ENCODE data around the gene PGM5.

PGM5 gene

DNA sequence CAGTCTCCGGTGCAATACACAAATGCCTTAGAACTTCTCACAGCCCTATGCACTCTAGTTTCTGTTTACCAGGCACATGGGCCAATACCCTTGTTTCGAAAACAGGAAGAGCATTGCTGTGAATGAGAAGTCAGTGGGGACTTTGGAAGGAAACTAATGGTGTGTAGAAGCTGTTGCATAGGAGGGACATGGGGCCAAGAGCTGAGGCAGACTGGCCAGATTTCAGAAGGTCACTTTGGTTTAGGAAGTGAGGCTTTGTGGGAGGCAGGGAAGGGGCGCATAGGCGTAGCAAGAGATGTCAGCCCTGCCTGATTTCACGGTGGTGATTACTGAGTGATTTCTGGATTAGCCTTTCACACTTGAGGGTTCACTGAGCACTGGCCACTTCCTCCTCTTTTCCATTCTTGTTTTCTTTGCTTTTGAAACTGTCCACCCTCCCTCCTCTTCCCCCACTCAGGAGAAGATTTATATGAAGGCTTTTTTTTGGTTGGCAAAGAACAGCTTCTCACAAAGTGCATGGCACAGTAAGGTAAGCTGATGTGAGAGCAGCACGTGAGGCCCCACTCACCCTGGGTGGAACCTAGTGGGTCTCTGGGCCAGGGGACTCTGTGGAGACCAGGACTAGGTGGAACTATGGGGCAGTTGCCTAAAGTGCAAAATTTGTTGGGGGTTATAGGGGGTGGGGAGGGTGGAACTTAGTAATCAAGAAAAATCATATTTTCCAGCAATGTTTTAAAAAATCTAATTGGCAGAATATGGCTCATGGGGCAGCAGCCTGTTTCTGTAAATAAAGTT, 190.4 kb downstream of the PGM5 start:
- no peak for TF ChIP-seq TCF12 (IDR thresholded peaks at IDR 0.05; ENCODE audit: low read depth)
- TF ChIP-seq, protein P1, sequence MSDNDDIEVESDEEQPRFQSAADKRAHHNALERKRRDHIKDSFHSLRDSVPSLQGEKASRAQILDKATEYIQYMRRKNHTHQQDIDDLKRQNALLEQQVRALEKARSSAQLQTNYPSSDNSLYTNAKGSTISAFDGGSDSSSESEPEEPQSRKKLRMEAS (IDR thresholded peaks at IDR 0.05), result no peak
- no peak for TF ChIP-seq ZBTB7A (IDR thresholded peaks at IDR 0.05; ENCODE audit: low read depth)
- TF ChIP-seq EGR1 (IDR thresholded peaks at IDR 0.05), result no peak
- no peak for TF ChIP-seq EP300 (IDR thresholded peaks at IDR 0.05; ENCODE audit: borderline replicate concordance)
- TF ChIP-seq NFIC (IDR thresholded peaks at IDR 0.05), result no peak
- TF ChIP-seq, protein P2, sequence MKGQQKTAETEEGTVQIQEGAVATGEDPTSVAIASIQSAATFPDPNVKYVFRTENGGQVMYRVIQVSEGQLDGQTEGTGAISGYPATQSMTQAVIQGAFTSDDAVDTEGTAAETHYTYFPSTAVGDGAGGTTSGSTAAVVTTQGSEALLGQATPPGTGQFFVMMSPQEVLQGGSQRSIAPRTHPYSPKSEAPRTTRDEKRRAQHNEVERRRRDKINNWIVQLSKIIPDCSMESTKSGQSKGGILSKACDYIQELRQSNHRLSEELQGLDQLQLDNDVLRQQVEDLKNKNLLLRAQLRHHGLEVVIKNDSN (IDR thresholded peaks at IDR 0.05), result no peak
- no peak for TF ChIP-seq FOXM1 (IDR thresholded peaks at IDR 0.05; ENCODE audit: borderline replicate concordance, low read depth)
- TF ChIP-seq CEBPB (IDR thresholded peaks at IDR 0.05), result no peak
- no peak for TF ChIP-seq RAD21 (IDR thresholded peaks at IDR 0.05; ENCODE audit: low read depth)
- TF ChIP-seq YY1 (IDR thresholded peaks at IDR 0.05; ENCODE audit: low read depth), result no peak
- TF ChIP-seq TAF1 (IDR thresholded peaks at IDR 0.05; ENCODE audit: low read depth), result no peak
- TF ChIP-seq, protein P3, sequence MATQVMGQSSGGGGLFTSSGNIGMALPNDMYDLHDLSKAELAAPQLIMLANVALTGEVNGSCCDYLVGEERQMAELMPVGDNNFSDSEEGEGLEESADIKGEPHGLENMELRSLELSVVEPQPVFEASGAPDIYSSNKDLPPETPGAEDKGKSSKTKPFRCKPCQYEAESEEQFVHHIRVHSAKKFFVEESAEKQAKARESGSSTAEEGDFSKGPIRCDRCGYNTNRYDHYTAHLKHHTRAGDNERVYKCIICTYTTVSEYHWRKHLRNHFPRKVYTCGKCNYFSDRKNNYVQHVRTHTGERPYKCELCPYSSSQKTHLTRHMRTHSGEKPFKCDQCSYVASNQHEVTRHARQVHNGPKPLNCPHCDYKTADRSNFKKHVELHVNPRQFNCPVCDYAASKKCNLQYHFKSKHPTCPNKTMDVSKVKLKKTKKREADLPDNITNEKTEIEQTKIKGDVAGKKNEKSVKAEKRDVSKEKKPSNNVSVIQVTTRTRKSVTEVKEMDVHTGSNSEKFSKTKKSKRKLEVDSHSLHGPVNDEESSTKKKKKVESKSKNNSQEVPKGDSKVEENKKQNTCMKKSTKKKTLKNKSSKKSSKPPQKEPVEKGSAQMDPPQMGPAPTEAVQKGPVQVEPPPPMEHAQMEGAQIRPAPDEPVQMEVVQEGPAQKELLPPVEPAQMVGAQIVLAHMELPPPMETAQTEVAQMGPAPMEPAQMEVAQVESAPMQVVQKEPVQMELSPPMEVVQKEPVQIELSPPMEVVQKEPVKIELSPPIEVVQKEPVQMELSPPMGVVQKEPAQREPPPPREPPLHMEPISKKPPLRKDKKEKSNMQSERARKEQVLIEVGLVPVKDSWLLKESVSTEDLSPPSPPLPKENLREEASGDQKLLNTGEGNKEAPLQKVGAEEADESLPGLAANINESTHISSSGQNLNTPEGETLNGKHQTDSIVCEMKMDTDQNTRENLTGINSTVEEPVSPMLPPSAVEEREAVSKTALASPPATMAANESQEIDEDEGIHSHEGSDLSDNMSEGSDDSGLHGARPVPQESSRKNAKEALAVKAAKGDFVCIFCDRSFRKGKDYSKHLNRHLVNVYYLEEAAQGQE (IDR thresholded peaks at IDR 0.05; ENCODE audit: low read depth), result no peak
- no peak for TF ChIP-seq TEAD4 (IDR thresholded peaks at IDR 0.05)
- no peak for TF ChIP-seq CREB1 (IDR thresholded peaks at IDR 0.05; ENCODE audit: low read depth)

DNA sequence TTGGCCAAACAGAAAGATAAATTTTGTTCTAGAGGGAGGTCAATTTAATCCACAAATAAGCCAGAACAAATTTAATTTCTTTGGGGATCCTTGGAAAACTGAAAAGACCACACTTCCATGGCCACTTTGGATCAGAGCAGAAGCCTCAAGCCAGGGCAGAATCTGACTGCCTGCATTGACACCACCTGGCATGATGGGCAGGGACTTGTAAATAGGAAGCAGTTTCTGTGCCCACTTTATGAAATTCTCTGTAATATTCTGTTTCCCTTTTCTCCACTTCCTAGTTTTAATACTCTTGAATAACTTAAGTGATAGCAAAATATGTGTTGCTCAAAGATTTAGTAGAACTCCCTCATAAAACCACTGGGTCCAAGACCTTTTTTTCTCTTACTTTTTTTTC, 191.0 kb downstream of the PGM5 start:
- TF ChIP-seq, protein P2 (IDR thresholded peaks at IDR 0.05), result no peak
- TF ChIP-seq ZBTB7A (IDR thresholded peaks at IDR 0.05; ENCODE audit: low read depth), result no peak
- no peak for TF ChIP-seq CREB1 (IDR thresholded peaks at IDR 0.05; ENCODE audit: low read depth)
- TF ChIP-seq, protein P3 (IDR thresholded peaks at IDR 0.05; ENCODE audit: low read depth), result no peak
- no peak for TF ChIP-seq TAF1 (IDR thresholded peaks at IDR 0.05; ENCODE audit: low read depth)
- TF ChIP-seq TCF12 (IDR thresholded peaks at IDR 0.05; ENCODE audit: low read depth), result no peak

DNA sequence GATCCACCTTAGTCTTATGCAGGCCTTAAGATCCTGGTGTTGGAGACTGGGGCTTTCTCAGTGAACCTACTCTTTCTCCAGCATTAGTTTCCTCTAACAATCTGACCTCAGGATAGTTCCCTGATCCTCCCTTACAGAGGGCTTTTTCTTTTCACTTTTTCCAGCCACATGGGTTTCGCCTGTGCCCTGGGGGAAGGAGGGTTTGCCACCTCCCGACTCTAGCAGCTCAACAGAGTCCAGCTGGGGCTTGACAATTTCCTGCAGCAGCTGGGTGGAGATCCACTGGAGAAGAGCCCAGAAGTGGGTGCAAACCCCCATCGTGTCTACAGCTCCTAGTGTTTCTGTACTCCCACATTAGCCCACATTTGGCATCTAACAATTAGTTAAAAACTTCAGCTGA, 191.8 kb downstream of the PGM5 start:
- TF ChIP-seq YY1 (IDR thresholded peaks at IDR 0.05; ENCODE audit: low read depth) (no peak), ZBTB7A (IDR thresholded peaks at IDR 0.05; ENCODE audit: low read depth) (no peak), TEAD4 (IDR thresholded peaks at IDR 0.05) (no peak), TCF12 (IDR thresholded peaks at IDR 0.05; ENCODE audit: low read depth) (no peak), FOXM1 (IDR thresholded peaks at IDR 0.05; ENCODE audit: borderline replicate concordance, low read depth) (no peak), RAD21 (IDR thresholded peaks at IDR 0.05; ENCODE audit: low read depth) (no peak), CEBPB (IDR thresholded peaks at IDR 0.05) (no peak), CREB1 (IDR thresholded peaks at IDR 0.05; ENCODE audit: low read depth) (no peak), EP300 (IDR thresholded peaks at IDR 0.05; ENCODE audit: borderline replicate concordance) (no peak), EGR1 (IDR thresholded peaks at IDR 0.05) (no peak), NFIC (IDR thresholded peaks at IDR 0.05) (no peak), TAF1 (IDR thresholded peaks at IDR 0.05; ENCODE audit: low read depth) (no peak)
- TF ChIP-seq, protein P3 (IDR thresholded peaks at IDR 0.05; ENCODE audit: low read depth), result no peak
- TF ChIP-seq, protein P2 (IDR thresholded peaks at IDR 0.05), result no peak
- TF ChIP-seq, protein P1 (IDR thresholded peaks at IDR 0.05), result no peak

DNA sequence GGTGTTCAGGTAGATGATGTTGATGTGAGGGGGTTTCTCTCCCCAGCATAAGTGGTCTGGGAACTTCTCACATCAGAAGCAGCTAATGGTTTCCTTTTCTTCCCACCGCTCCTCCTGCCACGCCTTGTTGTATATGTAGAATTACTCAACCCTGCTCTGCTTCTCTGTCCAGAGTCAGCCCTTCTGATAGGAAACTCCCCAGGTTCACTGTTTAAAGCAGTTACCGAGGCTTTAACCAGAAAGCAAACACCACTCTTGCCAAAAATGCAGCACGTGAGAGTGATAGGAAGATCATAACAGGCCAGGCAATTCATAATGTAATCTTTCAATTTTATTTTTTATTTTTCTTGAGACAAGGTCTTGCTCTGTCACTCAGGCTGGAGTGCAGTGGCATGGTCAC, 194.8 kb downstream of the PGM5 start:
- TF ChIP-seq EGR1 (IDR thresholded peaks at IDR 0.05) (no peak), TEAD4 (IDR thresholded peaks at IDR 0.05) (no peak), TAF1 (IDR thresholded peaks at IDR 0.05; ENCODE audit: low read depth) (no peak), NFIC (IDR thresholded peaks at IDR 0.05) (no peak), ZBTB7A (IDR thresholded peaks at IDR 0.05; ENCODE audit: low read depth) (no peak), YY1 (IDR thresholded peaks at IDR 0.05; ENCODE audit: low read depth) (no peak), CEBPB (IDR thresholded peaks at IDR 0.05) (no peak), EP300 (IDR thresholded peaks at IDR 0.05; ENCODE audit: borderline replicate concordance) (no peak), CREB1 (IDR thresholded peaks at IDR 0.05; ENCODE audit: low read depth) (no peak)
- TF ChIP-seq, protein P1 (IDR thresholded peaks at IDR 0.05), result no peak
- TF ChIP-seq, protein P3 (IDR thresholded peaks at IDR 0.05; ENCODE audit: low read depth), result no peak
- TF ChIP-seq, protein P2 (IDR thresholded peaks at IDR 0.05), result no peak

All from Ishikawa (cell line).